GM10248 (cell line): ENCODE results near the gene CEP135.

Experiments
- CTCF ChIA-PET: fragments of 300-600 bp; sonication (Branson Sonifier 250); formaldehyde crosslinking; extraction: SDS; loops from one replicate; lab custom pipeline; 2021; ENCODE audit warnings: antibody characterized with exemption; lab: Yijun Ruan, JAX
- POLR2A ChIA-PET: fragments of 350-650 bp; sonication (Branson Sonifier 250); formaldehyde crosslinking; extraction: SDS; loops from one replicate; lab custom pipeline; 2020; ENCODE audit warnings: antibody characterized with exemption; lab: Yijun Ruan, JAX
- DNase-seq: peaks from one replicate; pipeline ENCODE4 v3.0.0; 2012; ENCODE audit errors: extremely low spot score
- TF ChIP-seq, protein P1 (sequence below): IDR thresholded peaks from 2 replicates; pipeline ENCODE4 v1.5.1; 2012; ENCODE audit warnings: mild to moderate bottlenecking, low read depth; ENCODE audit errors: extremely low read depth, missing control alignments, control extremely low read depth

Gene CEP135

DNA sequence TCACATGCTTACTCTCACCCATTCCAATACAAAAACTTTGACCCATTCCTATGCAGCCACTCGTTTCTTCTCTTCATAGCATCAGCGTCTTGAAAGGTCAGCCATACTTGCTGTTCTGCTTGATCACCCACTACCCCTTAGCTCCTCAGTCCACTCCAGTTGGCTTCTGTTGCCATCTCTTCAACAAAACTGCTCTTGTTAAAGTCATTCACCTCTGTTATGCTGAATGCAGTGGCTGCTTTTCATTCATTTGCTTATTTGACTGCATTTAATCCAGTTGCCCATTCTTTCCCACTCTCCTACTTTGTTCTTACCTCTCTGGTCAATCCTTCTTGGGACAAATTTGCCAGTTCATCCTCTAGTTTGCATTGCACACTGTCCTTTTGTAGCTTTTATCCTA lies 24.9 kb downstream of the CEP135 start:
- TF ChIP-seq, protein P1, sequence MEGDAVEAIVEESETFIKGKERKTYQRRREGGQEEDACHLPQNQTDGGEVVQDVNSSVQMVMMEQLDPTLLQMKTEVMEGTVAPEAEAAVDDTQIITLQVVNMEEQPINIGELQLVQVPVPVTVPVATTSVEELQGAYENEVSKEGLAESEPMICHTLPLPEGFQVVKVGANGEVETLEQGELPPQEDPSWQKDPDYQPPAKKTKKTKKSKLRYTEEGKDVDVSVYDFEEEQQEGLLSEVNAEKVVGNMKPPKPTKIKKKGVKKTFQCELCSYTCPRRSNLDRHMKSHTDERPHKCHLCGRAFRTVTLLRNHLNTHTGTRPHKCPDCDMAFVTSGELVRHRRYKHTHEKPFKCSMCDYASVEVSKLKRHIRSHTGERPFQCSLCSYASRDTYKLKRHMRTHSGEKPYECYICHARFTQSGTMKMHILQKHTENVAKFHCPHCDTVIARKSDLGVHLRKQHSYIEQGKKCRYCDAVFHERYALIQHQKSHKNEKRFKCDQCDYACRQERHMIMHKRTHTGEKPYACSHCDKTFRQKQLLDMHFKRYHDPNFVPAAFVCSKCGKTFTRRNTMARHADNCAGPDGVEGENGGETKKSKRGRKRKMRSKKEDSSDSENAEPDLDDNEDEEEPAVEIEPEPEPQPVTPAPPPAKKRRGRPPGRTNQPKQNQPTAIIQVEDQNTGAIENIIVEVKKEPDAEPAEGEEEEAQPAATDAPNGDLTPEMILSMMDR, result no peak

DNA sequence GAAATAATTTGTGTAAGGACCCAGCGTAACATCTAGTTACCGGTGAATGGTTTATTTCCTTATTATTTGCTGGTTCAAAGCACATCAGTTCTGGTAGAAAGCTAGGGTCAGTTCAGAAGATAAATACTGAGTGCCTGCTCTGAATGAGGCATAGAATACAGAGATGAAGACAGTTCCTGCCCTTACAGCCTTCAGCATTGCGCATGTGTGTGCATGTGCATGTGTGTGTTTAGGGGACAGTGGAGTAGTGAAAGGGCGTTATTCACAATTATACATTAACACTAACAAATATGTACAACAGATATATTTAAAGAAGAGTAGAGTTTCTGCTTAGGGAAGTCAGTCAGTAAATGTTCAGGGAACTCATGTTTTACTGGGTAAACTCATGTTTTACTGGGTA lies 29.1 kb downstream of the CEP135 start:
- TF ChIP-seq, protein P1, result no peak
- DNase-seq, result no peak
- CTCF ChIA-PET, result interaction anchor here (1.2 to 4.2 kb wide), 4 partner anchors 12 to 29 kb away, joined by 4 to 17 read pairs (median 10); partner anchors contain the start of gene CEP135
- POLR2A ChIA-PET, result no interaction called here

More for the DNA sequence above, 24.9 kb downstream of the CEP135 start:
- ChIA-PET CTCF (interaction anchor here (1.1 to 4.2 kb wide), 3 partner anchors 10 to 25 kb away, joined by 5 to 17 read pairs (median 5); partner anchors contain the start of gene CEP135), POLR2A (no interaction called here)
- DNase-seq, result no peak

DNA sequence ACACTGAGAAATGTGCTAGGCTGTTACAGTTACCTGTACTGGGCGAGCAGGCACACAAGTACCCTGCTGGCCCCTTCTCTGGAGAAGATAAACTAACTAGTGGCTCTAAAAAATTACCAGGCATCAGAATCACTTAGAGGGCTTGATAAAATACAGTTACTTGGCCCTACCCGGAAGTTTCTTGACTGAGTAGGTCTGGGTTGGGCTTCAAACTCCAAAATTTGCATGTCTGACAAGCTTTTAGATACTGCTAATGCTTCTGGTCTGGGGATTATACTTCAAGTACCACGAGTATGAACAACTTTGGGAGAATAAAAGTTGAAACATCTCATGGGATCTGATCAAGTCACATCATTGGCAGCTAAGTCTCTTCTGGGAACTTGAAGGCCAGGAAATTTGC lies 30.8 kb downstream of the CEP135 start:
- TF ChIP-seq, protein P1, result no peak
- ChIA-PET POLR2A (no interaction called here), CTCF (interaction anchor here (2.0 to 4.2 kb wide), 2 partner anchors 10 to 14 kb away, joined by 4 to 17 read pairs; no protein-coding TSS in a partner anchor)
- DNase-seq, result no peak

DNA sequence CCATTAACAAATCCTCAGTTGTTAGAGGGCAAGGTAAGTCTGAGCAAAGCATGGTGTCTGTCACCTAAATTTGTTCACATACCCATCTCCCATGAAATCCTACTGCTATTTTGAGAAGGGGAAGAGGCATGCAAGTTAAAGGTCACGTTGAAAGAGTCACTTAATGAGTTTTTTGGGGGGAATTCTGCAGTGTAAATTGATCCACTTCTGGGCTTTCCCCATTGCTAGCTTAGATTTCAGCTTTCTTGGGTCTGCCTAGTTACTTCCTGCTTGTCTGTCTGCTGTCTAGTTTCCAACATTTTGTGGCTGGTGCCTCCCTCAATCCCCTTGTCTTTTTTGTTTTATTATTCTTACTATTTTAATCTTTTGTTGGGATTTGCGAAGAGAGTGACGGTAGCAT lies 32.0 kb downstream of the CEP135 start:
- CTCF ChIA-PET, result interaction anchor here (1.2 to 4.2 kb wide), 3 partner anchors 13 to 33 kb away, joined by 3 to 19 read pairs (median 17); partner anchors contain the start of gene CEP135
- no peak for DNase-seq
- POLR2A ChIA-PET, result no interaction called here
- TF ChIP-seq, protein P1, result no peak

DNA sequence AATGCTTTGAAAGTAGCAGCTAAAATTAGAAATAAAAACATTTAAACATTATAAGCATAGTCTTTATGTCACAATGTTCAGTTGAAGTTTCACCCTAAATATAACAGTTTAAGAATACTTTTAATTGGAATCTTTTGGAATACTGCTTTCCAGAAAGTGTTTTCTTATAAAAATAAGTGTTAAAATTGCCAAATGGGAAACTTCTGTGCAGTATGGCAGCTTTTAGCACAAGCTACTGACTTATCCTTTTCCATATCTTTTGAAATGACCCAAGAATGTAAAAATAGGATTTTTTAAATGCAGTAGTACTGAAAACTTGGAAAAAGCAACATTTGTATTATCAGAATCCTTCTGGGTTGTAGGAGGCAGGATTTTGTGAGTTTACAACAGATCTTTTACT lies 34.2 kb downstream of the CEP135 start:
- TF ChIP-seq, protein P1, result no peak
- ChIA-PET POLR2A (no interaction called here), CTCF (interaction anchor here (1.4 to 3.5 kb wide), 4 partner anchors 11 to 35 kb away, joined by 3 to 19 read pairs (median 6); partner anchors contain the start of gene CEP135)
- DNase-seq, result no peak

DNA sequence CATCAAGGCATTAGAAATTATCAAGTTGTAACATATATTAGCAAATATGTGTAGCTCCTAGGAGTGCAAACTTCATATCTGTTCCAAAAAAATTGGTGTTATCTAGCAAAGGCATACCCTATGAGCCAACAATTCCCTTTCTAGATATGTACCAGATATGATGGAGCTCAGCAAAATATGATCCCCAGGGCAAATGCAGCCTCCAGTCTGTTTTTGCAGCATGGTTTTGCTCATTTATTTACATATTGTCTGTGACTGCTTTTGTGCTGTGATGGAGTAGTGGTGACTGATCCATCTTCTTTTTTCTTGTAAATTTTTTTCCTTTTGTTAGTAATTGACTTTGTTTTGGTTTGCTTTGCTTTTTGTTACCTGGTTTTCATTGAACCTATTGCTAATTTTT lies 41.0 kb downstream of the CEP135 start:
- DNase-seq, result no peak
- TF ChIP-seq, protein P1, result no peak
- POLR2A ChIA-PET, result no interaction called here
- CTCF ChIA-PET, result interaction anchor here (0.7 to 1.9 kb wide), 4 partner anchors 11 to 41 kb away, joined by 3 to 6 read pairs (median 4); partner anchors contain the start of gene CEP135
